GM18526 (cell line): Measurements from ENCODE around the gene RBX1.

Source experiments
- POLR2A ChIP-seq: IDR thresholded peaks from 3 replicates; pipeline ENCODE4 v1.6.1; 2011; ENCODE audit not compliant: insufficient read length; ENCODE audit errors: extremely low read depth

The RBX1 gene

DNA sequence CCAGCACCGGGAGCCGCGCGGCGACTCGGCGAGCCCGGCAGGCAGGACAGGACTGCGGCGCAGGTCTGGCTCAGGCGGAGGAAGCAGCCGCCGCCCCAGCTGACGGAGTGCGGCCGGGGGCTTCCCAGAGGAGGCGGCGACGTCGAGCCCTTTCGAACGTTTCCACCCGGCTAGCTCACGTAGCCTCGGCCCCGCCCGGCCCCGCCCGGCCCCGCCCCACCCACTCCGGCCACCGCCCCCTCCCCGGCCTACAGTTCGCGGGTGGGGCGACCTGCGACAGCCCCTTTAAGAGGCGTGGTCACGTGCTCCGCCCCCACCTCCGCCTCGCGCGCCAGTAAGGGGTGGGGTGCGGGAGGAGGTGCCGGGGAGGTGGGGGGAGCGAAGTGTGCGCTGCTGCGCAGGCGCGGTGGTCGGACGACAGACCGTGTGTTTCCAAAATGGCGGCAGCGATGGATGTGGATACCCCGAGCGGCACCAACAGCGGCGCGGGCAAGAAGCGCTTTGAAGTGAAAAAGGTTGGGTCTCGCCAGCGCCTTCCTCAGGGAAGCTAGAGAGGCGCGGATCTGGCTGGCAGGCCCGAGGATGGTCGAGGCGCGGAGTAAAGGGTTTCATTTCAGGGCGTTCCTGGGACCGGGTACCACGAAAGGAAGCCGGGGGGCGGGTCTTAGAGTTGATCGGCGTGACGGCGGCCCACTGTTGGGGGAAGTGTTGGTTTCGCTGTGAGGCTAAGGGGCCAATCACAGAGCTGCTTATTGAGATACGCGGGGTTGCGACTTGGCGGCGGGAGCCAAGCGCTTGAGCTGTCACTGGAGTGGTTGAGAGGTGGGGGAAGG is at the start of gene RBX1:
RBX1 (plus strand) TSS at position 417 of the 833 bp plus-strand sequence; CDS start at position 438, 21 bp downstream.
- TF ChIP-seq POLR2A, result peak; percentile 87

DNA sequence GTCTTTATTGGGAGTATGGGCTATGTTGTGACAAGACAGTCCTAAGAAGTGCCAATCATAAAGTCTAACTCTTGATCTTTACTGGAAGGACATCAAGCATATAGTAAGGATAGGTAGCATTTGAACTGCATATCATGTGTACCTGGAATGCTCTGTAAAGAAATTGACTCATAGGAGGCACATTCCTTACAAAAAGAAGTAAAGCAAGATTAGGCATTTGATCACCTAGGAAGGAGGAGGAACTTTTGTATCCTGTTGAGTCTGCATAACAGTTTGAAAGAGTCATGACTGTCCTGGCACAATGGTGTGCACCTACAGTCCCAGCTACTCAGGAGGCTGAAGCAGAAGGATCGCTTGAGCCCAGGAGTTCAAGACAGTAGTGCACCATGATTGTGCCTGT is 47.1 kb upstream of the RBX1 start:
- no peak for TF ChIP-seq POLR2A

DNA sequence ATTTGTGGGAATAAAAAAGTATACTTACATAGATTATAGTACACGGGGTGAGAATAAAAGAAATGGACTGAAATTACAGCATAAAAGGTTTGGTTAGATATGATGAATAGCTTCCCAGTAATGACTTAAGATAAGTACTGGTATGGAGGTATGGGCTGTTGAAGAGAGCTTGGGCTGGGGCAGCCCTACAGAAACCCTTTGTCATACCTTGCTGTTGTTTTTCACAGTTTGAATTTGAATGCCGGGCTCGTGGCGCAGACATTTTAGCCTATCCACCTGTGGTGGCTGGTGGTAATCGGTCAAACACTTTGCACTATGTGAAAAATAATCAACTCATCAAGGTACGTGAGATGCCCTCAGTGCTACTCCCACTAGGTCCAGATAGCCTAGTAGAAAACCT is 42.3 kb upstream of the RBX1 start:
- no peak for TF ChIP-seq POLR2A

DNA sequence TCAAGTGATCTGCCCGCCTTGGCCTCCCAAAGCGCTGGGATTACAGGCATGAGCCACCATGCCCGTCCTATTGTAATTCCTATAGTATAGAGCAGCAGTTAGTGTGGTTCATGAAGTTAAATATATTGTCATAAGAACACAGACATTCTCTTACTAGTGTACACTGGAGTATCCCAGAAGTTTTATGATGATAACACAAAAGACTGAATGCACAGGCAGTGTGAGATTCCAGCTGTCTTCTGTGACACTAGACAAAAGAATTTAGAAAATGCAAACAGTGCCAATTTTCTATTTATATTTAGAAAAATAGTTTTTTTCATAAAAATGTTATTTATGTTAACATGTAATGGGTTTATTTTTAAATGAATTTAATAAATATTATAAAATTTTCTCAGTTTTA is 39.4 kb upstream of the RBX1 start:
- no peak for TF ChIP-seq POLR2A

DNA sequence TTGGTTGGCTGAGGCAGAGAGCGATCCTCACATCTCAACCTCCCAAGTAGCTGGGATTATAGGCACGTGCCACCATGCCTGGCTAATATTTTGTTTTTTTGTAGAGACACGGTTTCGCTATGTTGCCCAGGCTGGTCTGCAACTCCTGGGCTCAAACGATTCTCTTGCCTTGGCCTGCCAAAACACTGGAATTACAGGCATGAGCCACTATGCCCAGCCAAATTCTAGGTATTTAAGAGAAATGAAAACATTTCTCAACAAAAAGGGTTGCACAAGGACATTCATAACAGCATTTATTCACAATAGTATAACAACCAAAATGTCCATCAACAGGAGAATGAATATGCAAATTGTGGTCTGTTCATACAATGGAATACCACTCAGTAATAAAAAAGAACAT is 31.7 kb upstream of the RBX1 start:
- no peak for TF ChIP-seq POLR2A

DNA sequence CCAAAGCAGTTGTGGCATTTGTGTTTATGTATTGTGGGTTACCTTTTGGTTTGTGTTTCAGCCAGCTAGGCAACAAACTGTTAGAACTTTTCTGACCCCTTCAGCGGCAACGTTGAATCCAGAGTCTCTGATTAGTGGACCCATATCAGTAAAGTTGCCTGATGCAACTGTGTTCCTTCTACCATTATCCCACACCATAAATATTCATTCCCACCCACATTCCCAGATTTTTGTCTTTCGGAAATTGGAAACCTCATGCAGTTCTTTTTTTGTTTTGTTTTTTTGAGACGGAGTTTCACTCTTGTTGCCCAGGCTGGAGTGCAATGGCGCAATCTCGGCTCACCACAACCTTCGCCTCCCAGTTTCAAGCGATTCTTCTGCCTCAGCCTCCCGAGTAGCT is 30.7 kb upstream of the RBX1 start:
- TF ChIP-seq POLR2A, result no peak

DNA sequence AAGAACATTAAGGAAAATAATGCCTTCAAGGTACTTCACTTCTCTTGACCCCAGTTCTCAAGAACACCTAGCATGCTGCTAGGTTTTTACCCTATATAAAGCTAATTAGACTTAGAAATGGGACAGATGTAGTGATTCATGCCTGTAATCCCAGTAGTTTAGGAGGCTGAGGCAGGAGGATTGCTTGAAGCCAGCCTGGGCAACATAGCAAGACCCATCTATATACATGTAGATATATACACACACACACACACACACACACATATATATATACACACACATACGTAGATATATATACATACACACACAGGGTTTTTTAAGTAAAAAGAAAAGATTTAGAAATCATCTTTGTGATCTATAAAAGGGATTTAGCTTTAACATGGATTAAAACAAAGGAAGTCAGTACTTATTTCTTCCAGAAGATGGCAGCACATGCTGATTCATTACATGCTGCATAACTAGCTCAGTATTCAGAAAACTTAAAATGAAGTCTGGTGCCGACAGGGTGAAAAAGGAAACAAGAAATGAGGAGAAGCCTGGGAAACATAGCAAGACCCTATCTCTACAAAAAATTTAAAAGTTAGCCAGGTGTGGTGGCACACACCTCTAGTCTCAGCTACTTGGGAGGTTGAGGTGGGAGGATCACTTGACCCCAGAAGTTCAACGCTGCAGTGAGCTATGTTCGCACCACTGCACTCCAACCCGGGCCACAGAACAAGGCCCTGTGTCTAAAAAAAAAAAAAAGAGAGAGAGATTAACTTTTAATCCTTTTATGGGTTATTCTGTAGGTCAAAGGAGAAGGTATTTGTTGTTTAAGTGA is 28.5 kb upstream of the RBX1 start:
- no peak for TF ChIP-seq POLR2A

DNA sequence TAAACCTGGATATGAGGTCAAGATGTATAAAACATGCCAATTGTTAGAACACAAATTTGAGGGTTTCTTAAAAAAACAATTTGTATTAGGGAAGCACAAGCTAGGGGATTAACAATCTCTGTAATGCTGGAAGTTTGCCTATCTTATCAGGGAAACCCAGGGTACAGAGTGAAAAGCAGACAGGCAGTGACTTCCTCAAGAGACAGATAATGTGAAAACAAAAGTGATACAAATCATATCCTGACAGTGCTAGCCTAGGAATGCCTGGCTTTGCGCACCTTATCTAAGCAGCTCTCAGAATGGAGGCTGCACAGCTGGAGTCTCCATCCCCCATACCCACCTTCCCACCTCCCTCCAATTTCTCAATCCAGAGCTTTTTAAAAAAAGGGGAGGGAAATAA is 22.5 kb upstream of the RBX1 start:
- no peak for TF ChIP-seq POLR2A

DNA sequence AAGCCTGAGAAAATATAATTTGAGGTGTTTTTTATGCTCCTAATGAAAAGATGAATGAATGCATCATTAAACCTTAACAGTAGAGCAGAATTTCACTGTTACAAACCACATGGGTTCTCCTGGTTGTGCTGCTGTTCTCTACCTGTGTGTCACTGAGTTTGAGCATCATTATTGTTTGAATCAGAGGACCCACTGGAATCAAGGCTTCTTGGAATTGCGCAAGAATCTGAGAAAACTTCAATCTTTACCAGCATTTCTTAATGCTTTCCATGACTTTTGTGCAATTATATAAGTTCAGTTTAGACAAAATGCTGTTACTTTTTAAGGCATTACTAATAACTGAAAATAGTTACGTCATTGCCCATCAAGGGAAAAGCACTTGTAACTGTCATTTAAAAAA is 18.8 kb upstream of the RBX1 start:
- TF ChIP-seq POLR2A, result no peak

DNA sequence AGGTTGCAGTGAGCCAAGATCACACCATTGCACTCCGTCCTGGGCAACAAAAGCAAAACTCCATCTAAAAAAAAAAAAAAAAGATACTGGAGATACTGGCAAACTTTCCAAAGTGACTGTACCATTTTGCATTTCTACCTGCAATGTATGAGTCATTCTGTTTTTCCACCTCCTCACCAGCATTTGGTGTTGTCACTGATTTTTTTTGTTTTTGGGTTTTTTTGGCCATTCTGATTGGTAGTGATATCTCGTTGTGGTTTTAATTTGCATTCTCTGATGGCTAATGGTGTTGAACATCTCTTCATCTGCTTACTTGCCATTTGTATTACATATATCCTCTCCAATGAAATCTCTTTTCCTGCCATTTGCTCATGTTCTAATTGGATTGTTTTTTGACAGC is 12.0 kb upstream of the RBX1 start:
- TF ChIP-seq POLR2A, result no peak

DNA sequence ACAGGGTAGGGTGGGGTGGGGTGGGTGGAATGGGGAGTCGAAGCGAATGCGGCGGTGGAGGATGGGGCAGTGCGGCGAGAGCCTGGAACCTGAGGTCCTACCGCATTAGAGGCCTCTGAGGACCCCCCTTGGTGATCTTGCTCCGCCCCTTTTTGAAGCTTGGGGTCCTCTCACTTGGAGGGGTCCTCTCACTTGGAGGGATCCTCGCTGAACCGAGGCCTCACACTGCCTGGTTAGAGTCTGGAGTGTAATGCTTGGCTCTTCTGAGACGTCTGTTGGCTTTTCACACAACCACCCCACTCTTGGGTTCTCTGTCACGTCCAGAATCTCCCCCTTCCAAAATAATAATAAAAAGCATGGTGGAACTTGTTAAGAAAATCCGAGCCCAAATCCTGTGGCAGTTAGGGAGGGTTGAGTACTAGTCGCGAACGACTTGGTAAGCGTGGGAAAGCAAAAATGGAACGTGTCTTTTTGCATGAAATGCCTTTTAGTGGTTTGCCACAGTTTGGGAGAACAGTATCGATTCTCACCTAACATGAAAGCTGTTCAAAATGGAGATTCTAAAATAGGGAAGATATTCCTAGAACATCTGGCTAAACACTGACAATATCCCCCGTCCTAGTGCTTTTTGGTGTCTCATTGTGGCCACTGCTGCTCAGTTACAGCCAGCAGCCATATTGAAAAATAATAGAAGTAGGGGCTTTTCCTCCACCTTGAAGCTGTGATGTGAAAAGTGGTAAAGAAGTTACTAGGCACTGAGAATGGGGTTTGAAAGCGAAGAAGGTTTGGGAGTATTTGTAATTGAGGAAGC is 822 bp downstream of the RBX1 start:
- no peak for TF ChIP-seq POLR2A

DNA sequence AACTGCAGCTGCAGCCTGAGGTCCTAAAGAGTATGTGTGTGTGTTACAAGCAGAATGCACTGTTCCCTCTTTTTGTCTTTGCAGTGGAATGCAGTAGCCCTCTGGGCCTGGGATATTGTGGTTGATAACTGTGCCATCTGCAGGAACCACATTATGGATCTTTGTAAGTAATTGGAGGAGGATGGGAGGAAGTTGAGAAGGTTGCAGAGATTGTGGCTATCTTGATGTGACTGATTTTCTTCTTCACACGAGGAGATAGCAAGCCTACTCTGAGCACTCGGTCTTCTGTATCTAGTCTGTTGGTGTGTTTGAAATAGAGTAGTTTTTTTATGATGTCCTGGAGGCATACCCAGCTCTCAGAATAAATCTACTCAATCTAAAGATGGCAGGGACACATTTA is 2.3 kb downstream of the RBX1 start:
- no peak for TF ChIP-seq POLR2A

DNA sequence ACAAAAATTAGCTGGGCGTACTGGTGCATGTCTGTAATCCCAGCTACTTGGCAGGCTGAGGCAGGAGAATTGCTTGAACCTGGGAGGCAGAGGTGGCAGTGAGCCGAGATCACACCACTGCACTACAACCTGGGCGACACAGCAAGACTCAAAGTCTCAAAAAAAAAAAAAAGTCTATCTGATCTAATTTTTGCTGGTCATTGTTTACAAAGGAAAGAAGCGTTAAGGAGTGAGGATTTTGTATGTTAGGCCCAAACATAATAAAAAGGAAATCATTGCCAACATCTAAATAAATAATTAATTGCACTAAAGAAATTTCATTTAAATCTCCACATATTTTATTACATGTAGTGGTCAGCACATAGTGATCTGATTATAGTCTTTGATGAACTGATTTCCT is 2.9 kb downstream of the RBX1 start:
- no peak for TF ChIP-seq POLR2A

DNA sequence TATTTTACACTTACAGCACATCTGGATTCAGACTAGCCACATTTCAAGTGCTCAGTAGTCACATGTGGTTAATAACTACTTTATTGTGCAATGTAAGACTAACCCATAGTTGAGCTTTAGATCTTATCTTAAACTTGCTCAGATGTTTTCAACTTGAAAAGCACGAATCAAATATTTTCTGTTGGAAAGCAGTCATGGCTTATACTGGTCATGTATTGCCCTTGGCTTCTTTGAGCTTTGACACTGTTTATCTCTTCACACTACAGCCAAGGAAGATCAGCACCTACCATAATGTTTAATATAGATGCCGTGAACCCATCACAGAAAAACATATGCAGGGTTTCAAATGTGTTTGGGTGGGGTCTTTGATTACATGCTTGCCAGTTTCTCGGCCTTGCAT is 4.4 kb downstream of the RBX1 start:
- TF ChIP-seq POLR2A, result no peak

DNA sequence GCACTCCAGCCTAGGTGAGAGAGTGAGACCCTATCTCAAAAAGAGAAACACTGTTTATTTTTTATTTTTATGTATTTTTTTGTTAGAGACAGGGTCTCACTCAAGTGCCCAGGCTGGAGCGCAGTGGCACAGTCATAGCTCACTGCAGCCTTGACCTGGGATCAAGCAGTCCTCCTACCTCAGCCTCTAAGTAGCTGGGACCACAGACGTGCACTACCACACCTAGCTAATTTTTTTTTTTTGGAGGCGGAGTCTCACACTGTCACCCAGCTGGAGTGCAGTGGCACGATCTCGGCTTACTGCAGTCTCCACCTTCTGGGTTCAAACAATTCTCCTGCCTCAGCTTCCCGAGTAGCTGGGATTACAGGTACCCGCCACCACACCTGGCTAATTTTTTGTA is 6.4 kb downstream of the RBX1 start:
- TF ChIP-seq POLR2A, result no peak
